Transverse colon (tissue), 4 donors: ENCODE measurements around the gene TMEM273. TPM values are rescaled to one million over a fixed set of nuclear protein-coding genes. Genes with fewer than 3 reads are reported as not detected.

Source experiments
- DNase-seq: peaks from one replicate; pipeline ENCODE4 v3.0.0-alpha.2; 2019
- H3K27ac ChIP-seq, 4 donors: fragments of 200-600 bp; sonication (generic); 2 replicates each; pipeline ENCODE4 v1.5.1; 2016 to 2018; ENCODE audit warnings: inconsistent platforms in 4 of 4
- H3K27me3 ChIP-seq: fragments of 200-600 bp; sonication (generic); 2 replicates; pipeline ENCODE4 v1.5.1; 2017; ENCODE audit warnings: inconsistent platforms
- H3K36me3 ChIP-seq, 4 donors: fragments of 200-600 bp; sonication (generic); 2 replicates each; pipeline ENCODE4 v1.5.1; 2017 to 2019; ENCODE audit warnings: inconsistent platforms in 4 of 4
- H3K4me1 ChIP-seq, 4 donors: fragments of 200-600 bp; sonication (generic); 2 replicates each; pipeline ENCODE4 v1.5.1; 2017 to 2020; ENCODE audit warnings: inconsistent platforms in 4 of 4
- H3K4me3 ChIP-seq, 4 donors: fragments of 200-600 bp; sonication (generic); 1 replicate in 1 of 4; 2 replicates in 3 of 4; pipeline versions ENCODE4 v1.5.1 to v1.6.1; 2017 to 2019; ENCODE audit warnings: inconsistent platforms in 4 of 4
- H3K9me3 ChIP-seq, 2 donors: fragments of 200-600 bp; sonication (generic); 2 replicates each; pipeline ENCODE4 v1.5.1; 2017 to 2019; ENCODE audit warnings: inconsistent platforms in 2 of 2
- CTCF ChIP-seq, 5 experiments: fragments of 200-600 bp in 3 of 5; fragments of 450-650 bp in 2 of 5; sonication (generic) in 3 of 5; IDR thresholded peaks; 1 replicate in 2 of 5; 2 replicates in 3 of 5; pipeline ENCODE4 v1.5.1; 2016 to 2017; ENCODE audit warnings: antibody characterized with exemption in 5 of 5, inconsistent platforms in 3 of 5, mild to moderate bottlenecking in 2 of 5, moderate library complexity in 1 of 5
- EP300 ChIP-seq: sonication (generic); formaldehyde crosslinking; IDR thresholded peaks from one replicate; pipeline ENCODE4 v1.6.1; 2017; ENCODE audit warnings: antibody characterized with exemption, low read depth
- POLR2A ChIP-seq: fragments of 450-650 bp; IDR thresholded peaks from one replicate; pipeline ENCODE4 v1.6.1; 2016; ENCODE audit warnings: antibody characterized with exemption, mild to moderate bottlenecking, moderate library complexity
- POLR2AphosphoS5 ChIP-seq, 3 donors: sonication (generic); formaldehyde crosslinking; IDR thresholded peaks; one replicate each; pipeline ENCODE4 v1.6.1; 2016; ENCODE audit warnings: antibody characterized with exemption in 3 of 3
- WGBS, 2 donors: methylation state at CpG; one replicate each; pipeline ENCODE4 v1.1.5; 2018; ENCODE audit warnings: low coverage in 1 of 2; 5-methylcytosine and 5-hydroxymethylcytosine counted together
- in situ Hi-C, 4 donors: fragments of 200-750 bp; cut with MboI; loops; one replicate each; pipeline versions ENCODE4 v1.15.0 to v1.15.1; 2017; ENCODE audit warnings: low sequenced_read_pairs in 3 of 4, low pct_ligation_motif_present in 1 of 4, low pct_unique_long_range_greater_than_20kb in 1 of 4
- intact Hi-C: fragments of 100-400 bp; cut with DNase I; formaldehyde crosslinking; loops from one replicate; pipeline ENCODE4 v1.15.1; 2023; ENCODE audit warnings: low total_unique reads
- total RNA-seq, 4 donors: library from RNA; depleted of rRNA; stranded (reverse); fragments of >200 nt; gene quantifications; one replicate each; pipeline ENCODE4 v1.1.0, GENCODE V29; 2016

TMEM273 gene
- total RNA-seq = 10 to 100 TPM in 2 of 4 donors, 1 to 10 TPM in 1, under 1 TPM in 1; 0.80 to 18.4 (median 7.4) TPM

- Histone ChIP-seq H3K27ac (peak within 1 kb of the TSS; percentile 61 to 78 (median 68)), H3K4me3 (peak within 1 kb of the TSS in 2 of 4 donors; percentile 5 to 39), H3K4me1 (peaks cover 0 to 35% (median 1%) of the 10 kb centered on the region in 4 donors), H3K27me3 (no peaks in the 10 kb centered on the region), H3K36me3 (no peaks in the 10 kb centered on the region), H3K9me3 (no peaks in the 10 kb centered on the region)
- DNase-seq = peak; percentile 68
- intact Hi-C loops (no loop called here), in situ Hi-C loops (no loop called here)
- TF ChIP-seq POLR2A (peak; percentile 44), EP300 (no peak), CTCF (IDR thresholded peaks at IDR 0.05) (no peak), POLR2AphosphoS5 (IDR thresholded peaks at IDR 0.05) (peak; percentile 66 to 83 (median 67))
- 63 to 71% methylated on average over 2 to 9 of the region's 9 CpGs for WGBS, 2 donors
Measured at GRCh38 chr10:49187950-49188761, at the start of gene TMEM273. Gene TMEM273, minus strand, starts transcription at chr10:49188391. Its CDS starts 55 bp downstream, at chr10:49188336.

GRCh38 chr10:49237985-49238384, 49.8 kb upstream of the TMEM273 start:
- Histone ChIP-seq H3K27me3 (no peaks in the 10 kb centered on the region), H3K4me1 (peaks cover 0 to 3% (median 0%) of the 10 kb centered on the region in 4 donors), H3K36me3 (no peaks in the 10 kb centered on the region), H3K4me3 (no peak overlapping the region), H3K27ac (no peak overlapping the region), H3K9me3 (no peaks in the 10 kb centered on the region)
- in situ Hi-C loops (no loop called here), intact Hi-C loops (no loop called here)
- no peak for TF ChIP-seq POLR2AphosphoS5 (IDR thresholded peaks at IDR 0.05)
- TF ChIP-seq EP300 = no peak
- no peak for TF ChIP-seq POLR2A
- no peak for TF ChIP-seq CTCF (IDR thresholded peaks at IDR 0.05)
- no peak for DNase-seq
- WGBS, 2 donors = 71% methylated on average over 1 of the region's 1 CpG; no CpG with 5 or more reads in 1 of the 2 donors

- no peak for DNase-seq
- no peaks in the 10 kb centered on the region for H3K36me3 ChIP-seq
- in situ Hi-C loops = no loop called here
- no peaks in the 10 kb centered on the region for H3K27me3 ChIP-seq
- H3K9me3 ChIP-seq = no peaks in the 10 kb centered on the region
- H3K4me1 ChIP-seq = no peaks in the 10 kb centered on the region
- intact Hi-C loops = no loop called here
- H3K27ac ChIP-seq = no peak overlapping the region
- no peak overlapping the region for H3K4me3 ChIP-seq
- TF ChIP-seq POLR2AphosphoS5 (IDR thresholded peaks at IDR 0.05) (no peak), EP300 (no peak), POLR2A (no peak), CTCF (IDR thresholded peaks at IDR 0.05) (no peak)
Measured at GRCh38 chr10:49235392-49235791, 47.2 kb upstream of the TMEM273 start.

GRCh38 chr10:49231086-49231820, 43.1 kb upstream of the TMEM273 start:
- in situ Hi-C loops (no loop called here), intact Hi-C loops (no loop called here)
- no peaks in the 10 kb centered on the region for H3K36me3 ChIP-seq
- 44 to 59% methylated on average over 3 to 5 of the region's 5 CpGs for WGBS, 2 donors
- no peaks in the 10 kb centered on the region for H3K27me3 ChIP-seq
- no peak overlapping the region for H3K27ac ChIP-seq
- DNase-seq = no peak
- no peaks in the 10 kb centered on the region for H3K4me1 ChIP-seq
- no peak for TF ChIP-seq EP300
- TF ChIP-seq CTCF (IDR thresholded peaks at IDR 0.05) = no peak
- no peak for TF ChIP-seq POLR2A
- no peak for TF ChIP-seq POLR2AphosphoS5 (IDR thresholded peaks at IDR 0.05)
- no peaks in the 10 kb centered on the region for H3K9me3 ChIP-seq
- no peak overlapping the region for H3K4me3 ChIP-seq
